GM19025 (cell line): ENCODE results near the gene OXCT2.
"Not testable (repeated sequence)": the region's sequence is repeated elsewhere in the genome, so short reads cannot be mapped to it uniquely, and the experiment has no call there.

Experiments
- ATAC-seq: cut with Tn5 transposase; IDR thresholded peaks from one replicate; pipeline ENCODE4 v1.9.1; 2021; ENCODE audit warnings: mild to moderate bottlenecking, low read depth, moderate library complexity; ENCODE audit not compliant: unreplicated experiment

Gene OXCT2

DNA sequence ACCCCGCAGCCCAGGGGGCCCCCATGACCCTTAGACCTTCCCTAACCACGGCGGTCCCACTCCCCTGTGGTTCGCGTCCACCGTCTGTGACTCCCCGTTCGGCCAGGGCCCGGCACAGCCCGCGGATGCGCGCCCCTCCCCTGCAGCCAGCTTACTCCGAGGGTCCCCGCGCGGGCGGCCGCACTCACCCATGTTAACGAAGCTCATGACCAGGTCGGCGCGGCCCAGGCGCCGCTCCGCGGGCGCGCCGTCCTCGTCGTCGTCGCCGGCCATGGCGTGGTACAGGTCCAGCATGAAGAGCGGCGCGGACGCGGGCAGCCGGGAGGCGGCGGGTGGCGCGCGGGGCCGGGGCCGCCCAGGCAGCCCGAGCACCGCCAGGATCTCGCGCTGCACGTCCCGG is 16.8 kb upstream of the OXCT2 start:
- not testable (repeated sequence) for ATAC-seq

DNA sequence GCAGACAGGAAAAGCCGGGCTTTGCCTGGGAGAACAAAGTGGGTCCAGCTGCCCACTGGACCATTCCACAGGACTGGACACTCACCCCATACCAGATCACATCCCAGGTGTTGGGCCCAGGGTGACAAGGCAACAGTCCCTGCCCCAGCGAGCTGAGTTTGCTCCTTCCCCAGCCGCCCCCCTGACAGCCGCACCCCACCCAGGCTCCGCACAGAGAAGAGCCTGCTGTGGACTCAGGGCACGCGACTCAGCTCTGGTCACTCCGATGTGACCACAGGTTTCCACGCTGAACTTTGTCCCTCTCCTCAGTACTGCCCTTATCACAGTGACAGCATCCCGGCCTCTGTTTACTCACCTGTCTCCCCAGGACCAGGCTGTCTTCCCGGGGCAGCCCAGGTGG is 16.3 kb upstream of the OXCT2 start:
- no peak for ATAC-seq

DNA sequence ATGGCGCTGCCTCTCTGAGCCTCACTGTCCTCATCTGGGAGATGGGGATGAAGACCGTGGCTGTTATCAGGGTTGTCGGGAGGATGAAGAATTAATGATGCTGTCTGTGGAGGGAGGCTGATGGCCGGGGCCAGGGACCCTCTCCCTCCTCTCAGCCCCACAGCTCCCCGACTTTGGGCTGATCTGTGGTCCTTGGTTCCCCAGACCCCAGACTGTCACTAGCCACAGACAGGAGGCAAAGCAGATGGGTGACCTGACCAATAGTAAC is 15.9 kb upstream of the OXCT2 start:
- ATAC-seq, result not testable (repeated sequence)

DNA sequence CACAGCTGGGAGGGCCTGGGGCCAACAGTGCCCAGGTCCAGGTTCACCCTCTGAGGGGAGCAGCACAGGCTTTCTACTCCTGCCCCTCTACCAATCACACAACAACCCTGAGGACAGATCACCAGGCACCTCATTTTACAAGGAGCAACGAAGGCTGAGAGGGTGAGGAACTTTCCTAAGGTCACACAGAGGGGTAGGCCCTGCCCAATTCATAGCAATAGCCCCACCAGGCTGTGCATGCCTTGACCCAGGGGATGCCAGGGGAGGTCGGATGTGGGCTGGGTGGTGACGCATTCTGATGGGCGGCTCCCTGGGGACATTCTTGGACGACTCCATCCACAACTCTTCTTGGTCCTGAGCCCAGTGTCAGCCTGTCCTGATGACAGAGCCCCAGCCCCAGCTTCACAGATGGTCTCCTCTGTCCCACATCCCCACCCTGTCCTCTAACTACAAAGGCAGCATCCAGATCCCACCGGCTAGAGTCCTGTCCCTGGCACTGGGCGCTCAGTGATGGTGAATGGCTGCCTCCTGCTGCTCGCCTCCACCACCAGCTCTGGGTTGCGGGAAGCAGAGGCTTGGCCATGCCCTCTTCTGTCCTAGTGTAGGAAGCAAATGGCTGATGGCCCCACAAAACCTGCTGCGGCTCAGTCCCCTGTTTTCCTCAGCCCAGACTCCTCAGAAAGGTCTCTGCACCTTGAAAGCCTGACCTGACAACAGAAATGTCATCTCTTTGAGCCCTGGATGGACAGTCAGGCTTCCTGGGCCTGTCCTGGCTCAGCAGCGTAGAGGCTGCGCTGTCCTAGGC is 15.4 kb upstream of the OXCT2 start:
- ATAC-seq, result not testable (repeated sequence)

DNA sequence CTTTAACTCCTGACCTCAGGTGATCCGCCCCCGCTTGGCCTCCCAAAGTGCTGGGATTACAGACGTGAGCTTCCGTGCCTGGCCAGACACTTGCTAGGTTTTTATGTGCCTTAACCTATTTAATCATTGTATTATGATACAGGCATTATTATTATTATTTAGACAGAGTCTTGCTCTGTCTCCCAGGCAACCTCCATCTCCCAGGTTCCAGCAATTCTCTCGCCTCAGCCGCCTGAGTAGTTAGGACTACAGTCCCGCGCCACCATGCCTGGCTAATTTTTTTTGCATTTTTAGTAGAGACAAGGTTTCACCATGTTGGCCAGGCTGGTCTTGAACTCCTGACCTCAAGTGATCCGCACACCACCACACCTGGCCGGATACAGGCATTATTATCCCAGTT is 11.5 kb upstream of the OXCT2 start:
- not testable (repeated sequence) for ATAC-seq

DNA sequence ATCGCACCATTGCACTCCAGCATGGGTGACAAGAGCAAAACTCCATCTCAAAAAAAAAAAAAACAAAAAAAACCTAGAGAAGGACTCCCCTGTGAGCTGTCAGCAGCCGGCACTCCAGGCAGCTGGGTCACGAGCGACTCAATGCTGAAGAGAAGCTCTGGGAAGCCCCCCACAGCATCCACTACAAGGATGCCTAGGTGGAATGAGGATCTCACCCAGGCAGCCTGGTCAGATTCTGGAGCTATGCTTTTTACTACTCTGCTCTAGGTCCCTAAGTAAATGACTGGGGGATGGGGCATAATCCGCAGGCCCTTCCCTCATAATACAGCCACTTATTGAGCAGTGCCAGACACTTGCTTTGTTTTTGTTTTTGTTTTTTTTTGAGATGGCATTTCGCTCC is 11.0 kb upstream of the OXCT2 start:
- no peak for ATAC-seq

DNA sequence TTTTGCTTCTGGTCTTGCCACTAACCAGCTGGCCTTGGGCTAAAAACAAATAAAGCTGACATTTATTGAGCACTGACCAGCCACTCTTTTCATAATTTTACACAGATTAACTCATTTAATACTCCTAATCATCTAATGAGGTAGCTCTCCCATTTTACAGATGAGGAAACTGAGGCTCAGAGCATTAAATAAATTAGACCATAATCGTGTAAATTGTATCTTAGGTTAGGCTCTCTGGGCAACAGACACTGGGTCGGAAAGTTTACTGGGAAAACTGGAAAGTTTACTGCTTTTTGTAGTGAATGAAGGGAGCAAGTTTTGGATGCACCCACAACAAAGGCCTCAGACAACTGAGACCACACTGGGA is 10.2 kb upstream of the OXCT2 start:
- ATAC-seq, result no peak

DNA sequence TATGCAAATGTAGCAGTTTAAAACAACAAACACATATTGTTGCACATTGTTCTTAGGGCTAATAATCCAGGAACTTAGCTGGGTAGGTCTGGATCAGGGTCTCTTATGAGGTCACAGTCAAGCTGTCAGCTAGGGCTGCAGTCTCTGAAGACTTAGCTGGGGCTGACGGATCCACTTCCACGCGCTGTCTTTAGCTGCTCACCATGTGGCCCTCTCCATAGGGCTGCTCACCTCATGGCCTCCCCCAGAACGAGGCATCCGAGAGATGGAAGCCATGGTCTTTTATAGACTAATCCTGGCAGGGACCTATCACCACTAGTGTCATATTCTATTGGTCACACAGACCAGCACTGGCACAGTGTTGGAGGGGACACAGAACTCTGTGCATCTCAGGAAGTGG is 8.7 kb upstream of the OXCT2 start:
- no peak for ATAC-seq

DNA sequence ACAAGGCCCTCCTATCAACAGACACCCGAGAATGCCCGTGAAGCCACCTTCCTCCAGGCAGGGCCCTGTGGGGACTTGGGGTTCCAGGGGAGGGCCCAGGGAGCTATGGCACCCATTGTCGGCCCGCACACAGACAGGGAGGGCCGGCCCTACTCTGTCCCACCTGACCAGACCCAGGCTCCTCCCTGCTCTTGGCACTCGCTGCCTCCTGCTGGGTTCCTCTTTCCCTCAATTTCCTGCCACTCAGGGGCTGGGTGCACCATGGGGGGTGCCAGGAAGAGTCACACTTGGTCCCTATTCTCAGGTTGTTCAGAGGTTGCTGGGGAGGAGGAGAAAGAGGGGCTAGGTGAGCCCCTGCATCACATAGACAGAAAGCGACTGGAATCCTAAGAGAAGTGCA is 8.0 kb upstream of the OXCT2 start:
- no peak for ATAC-seq

DNA sequence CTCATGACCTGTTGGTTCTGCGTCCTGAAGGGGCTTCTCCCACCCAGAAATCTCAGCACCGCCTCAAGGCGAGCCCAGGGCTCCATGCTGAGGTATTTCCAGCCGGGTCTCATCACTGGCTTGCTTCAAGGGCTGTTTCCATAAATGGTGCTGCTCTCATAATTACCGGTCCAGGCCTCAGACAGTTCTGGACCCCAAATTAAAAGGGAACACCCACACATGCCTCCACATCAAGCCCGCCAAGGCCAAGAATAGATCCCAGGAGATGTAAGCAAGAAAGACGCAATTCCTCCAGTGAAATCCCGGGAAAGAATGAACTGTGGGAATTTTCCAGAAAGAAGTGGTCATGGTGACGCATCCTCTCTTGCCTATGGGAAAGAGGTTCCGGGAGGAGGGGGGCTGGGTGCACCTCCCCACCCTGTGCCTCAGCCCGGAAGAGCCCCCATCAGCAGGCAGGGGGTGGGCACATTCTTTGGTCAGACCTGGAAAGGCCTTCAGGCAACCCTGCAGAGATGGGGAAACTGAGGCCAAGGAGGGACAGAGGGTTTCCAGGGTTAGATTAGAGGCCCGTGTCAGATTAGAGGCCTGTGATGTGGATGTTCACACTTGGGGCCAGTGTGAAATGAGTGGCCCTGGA is 7.4 kb upstream of the OXCT2 start:
- ATAC-seq, result not testable (repeated sequence)

DNA sequence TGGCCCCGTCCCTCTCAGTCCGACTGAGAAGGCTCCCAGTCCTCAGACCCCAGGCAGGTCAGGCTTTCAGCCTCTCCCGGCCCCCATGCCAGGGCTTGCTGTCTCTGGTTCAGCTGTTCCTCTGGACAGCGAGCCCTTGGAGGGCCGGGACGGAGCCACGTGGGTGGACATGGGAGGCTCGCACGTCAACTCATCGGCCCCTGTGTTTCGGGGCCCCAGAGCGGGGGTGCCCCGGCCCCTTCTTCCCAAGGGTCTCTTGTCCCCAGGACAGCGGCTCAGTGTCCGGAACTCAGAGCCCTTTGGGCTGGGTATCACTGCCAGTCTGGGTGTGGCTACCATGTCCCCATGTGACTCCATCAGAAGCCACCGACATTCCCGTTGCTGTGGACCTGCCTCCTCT is 6.7 kb upstream of the OXCT2 start:
- not testable (repeated sequence) for ATAC-seq

DNA sequence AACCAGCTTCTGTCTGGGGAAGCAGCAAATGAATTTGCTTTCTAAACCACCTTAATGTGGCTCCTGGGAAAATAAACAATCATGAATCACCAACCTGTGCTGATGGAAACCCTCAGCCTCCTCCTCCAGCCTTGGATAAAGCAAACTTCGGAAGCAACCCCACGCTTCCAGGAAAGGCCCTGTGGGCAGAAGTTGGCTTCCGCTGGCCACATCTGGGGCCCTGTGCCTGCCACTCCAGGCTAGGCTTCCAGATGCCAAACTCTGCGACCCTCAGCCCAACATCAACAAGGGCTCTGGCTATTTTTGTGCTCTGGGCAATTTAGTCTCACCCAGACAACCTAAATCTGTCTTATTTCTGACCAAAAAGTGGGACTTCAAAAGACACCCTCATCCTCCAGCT is 6.2 kb upstream of the OXCT2 start:
- ATAC-seq, result no peak

DNA sequence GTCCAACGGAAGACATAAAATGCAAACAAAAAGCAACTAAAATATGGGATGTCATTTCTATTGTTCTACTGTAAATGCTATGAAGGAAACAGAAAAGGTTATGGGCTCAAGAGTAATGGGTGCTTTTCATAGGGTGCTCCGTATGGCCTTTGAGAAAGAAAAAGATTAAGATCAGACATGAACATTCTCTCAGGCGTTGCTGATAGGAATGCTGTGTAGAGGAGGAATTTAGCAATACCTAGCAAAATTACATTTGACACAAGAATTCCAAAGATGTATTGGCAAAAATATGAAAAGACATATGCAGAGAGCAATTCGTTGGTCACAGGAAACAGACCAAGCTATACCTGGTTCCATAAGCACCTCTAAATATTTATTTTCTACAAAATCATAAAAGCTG is 5.7 kb upstream of the OXCT2 start:
- no peak for ATAC-seq

DNA sequence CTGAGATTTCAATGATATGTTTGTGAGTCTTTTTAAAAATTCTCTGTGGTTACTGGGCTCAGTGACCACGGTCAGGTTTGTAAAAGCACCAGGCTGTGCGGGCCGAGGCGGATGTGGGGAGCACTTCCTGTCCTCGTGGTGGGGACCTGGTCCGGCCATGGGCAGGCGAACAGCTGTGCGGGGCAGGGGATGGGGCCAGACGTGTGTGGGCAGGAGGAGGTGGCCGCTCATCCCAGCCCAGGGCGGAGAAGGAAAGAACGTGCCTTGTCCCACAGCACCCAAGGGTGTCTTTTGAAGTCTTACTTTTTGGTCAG is 5.2 kb upstream of the OXCT2 start:
- no peak for ATAC-seq

DNA sequence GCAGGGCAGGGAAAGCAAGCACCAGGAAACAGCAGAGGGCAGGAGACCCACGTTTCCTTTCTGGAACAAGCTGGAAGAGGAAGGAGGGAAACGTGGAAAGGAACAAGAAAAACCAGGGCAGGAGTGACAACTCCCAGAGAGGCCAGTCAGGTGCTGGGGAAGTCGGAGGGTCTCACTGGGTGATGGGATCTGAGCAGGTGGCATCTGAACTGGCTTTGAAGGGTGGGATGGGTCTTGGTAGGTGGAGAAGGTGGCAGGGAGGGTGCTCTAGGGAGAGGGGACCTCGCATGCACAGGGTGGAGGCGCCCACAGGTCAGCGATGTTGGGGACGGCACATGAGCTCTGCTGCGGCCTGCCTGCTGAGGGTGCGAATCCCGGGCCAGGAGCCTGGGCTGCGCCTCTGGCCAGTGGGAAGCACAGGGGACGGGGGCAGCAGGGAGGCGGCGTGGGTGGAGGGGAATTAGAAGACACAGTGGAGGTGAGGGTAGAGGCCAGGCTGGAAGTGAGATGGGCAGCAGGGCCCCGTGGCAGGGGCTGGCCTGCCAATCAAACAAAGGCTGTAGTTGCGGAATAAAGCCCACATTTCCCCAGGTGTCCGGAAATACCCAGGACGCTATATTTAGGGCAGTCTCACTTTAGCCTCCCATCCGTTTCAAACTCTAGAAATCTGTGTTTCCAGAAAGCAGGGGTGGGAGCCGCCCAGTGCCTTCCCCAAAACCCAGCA is 4.7 kb upstream of the OXCT2 start:
- not testable (repeated sequence) for ATAC-seq

DNA sequence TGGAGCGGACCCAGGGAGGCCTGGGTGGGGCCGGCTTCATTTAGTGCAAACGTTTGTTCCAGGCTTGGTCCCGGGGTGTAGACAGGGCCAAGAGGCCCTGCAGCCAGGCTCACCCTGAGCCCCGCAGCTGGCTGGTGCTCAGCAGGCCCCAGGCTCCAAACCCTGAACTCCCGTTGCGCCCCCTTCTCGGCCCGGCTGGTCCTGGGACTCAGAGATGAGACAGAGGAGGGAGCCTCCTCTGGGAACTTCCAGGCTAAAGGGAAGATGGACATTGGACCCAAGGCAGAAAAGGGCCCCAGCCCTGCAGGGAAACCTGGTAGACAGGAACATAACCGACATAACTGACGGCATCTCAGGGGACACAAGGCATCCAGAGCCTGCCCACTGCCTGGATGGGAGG is 4.0 kb upstream of the OXCT2 start:
- not testable (repeated sequence) for ATAC-seq

DNA sequence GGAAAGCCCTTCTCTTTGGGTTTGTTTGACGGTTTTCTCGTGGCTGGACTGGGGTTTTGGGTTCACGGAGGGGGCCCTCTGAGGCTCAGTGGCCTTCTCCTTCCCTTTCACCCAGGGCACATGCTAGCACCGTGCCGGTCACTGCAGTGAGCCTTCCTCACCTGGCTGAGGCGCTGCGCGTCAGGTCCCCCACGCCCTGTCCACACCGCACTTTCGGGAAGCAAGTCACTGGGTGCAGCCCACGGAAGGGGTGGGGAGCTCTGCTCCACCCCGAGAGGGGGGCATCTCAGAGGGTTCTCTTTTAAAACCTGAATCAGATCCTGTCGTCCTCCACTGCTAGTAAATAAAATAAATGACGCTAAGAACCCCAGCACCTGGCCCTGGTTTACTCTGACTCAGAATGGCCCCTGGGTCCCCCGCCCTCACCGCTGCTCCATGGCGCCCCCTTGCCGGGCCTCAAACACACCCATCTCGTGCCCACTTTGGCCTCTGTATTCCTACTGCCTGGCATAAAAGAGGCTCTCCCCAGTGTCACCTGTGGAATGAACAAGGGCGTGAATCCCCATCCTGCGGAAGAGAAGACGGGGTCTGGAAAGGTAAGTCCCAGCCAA is 2.3 kb upstream of the OXCT2 start:
- ATAC-seq, result not testable (repeated sequence)

DNA sequence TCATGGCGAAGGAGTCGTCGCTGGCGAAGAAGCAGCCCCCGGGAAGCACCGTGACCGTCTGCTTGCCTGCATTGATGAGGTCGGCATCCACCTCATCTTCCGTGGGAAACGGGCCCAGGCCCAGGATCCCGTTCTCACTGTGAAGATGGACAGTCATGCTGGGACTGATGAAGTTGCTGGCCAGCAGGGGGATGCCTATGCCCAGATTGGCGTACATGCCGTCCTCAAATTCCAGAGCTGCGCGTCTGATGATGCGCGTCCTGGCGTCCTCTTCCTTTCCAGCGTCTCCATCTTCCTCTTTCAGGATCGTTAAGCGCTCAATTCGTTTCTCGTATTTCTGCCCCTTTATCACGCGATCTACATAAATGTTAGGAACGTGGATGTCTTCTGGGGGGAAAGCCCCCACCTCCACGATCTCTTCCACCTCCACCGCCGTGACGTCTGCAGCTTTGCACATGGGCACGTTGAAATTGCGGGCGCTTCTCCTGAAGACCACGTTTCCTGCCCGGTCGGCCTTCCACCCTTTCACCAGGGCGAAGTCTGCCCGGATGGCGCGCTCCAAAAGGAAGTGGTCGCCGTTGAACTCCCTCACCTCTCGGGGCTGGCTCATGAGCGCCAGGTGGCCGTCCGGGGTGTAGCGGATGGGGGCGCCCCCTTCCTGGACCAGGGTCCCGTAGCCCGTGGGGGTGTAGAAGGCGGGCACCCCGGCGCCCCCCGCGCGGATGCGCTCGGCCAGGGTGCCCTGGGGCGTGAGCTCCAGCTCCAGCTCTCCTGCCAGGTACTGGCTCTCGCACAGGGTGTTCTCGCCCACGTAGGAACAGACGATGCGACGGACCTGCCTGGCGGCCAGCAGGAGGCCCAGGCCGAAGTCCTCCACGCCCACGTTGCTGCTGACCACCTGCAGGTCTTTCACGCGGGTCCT is 787 bp downstream of the OXCT2 start:
- ATAC-seq, result not testable (repeated sequence)

DNA sequence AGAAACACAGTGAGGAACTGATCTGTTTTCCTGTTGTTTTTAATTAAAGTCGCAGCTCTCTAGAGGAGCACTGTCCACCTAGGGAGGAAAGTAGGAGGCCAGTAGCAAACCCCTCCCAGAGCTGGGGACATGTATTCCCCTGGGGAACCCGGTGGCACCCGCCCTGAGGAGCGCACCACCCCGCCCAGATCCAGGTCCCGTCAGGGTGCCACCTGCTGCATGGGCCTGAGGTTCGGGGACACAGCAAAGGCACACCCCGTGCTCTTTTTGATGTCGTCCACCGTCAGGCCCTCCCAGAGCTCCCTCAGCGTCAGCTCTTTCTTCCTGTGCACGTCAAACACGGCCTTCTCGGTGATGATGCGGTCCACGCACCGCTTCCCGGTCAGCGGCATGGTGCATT is 1.6 kb downstream of the OXCT2 start:
- ATAC-seq, result not testable (repeated sequence)

DNA sequence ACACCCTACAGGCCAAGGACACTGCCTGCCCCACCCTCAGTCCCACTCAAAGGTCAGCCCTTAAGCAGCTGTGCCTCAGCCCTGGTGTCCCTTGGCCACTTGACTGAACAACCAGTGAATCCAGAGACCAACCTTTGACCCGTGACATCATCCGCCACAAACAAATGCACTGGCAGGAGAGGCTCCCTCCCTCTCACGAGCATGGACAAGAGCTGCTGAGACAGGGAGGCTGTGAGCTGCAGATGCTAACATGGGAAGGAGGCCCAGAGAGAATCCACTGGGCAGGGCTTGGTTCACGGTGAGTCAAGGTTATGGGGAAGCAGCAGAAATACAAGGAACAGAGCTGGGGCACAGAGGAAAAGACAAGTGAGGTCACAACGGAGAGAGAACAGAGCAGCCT is 4.7 kb downstream of the OXCT2 start:
- not testable (repeated sequence) for ATAC-seq

DNA sequence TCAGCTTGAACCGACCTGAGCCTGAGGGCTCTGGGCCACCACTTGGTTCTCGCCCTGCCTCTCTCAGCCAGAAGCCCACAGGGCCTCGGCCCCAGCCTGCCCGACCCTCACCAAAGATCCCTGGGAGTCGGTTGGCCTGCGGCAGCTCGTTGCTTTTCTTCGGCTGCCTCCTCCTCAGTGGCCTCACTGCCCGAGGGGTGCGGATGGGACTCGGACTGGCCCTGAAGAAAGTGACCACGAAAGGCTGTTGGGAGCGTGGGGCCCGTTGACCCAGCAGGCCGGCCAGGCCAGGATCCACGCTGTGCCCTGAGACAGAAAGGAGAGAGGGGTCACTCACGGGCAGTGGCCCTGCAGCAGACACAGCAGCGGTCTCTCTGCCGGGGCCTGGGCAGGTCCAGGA is 6.6 kb downstream of the OXCT2 start:
- not testable (repeated sequence) for ATAC-seq
